Activated CD4-positive, alpha-beta T cell treated with anti-CD3 and anti-CD28 coated beads for 1 hour (primary cell): ENCODE results near the gene CHURC1.

Source experiments
- DNase-seq: peaks from one replicate; pipeline ENCODE4 v3.0.0-alpha.2; 2020

The CHURC1 gene

GRCh38 chr14:64939817-64940190 is 25.5 kb downstream of the CHURC1 start:
- DNase-seq: no peak

- no peak for DNase-seq
These were observed 26.2 kb downstream of the CHURC1 start for GRCh38 chr14:64940336-64940910.

- no peak for DNase-seq
These were observed 28.4 kb downstream of the CHURC1 start, which contains the start of gene GPX2 for GRCh38 chr14:64942531-64943111. Gene GPX2, minus strand, starts transcription at chr14:64942745. Its CDS starts 19 bp downstream, at chr14:64942726.

GRCh38 chr14:64943556-64943955 is 29.3 kb downstream of the CHURC1 start:
- no peak for DNase-seq

DNA sequence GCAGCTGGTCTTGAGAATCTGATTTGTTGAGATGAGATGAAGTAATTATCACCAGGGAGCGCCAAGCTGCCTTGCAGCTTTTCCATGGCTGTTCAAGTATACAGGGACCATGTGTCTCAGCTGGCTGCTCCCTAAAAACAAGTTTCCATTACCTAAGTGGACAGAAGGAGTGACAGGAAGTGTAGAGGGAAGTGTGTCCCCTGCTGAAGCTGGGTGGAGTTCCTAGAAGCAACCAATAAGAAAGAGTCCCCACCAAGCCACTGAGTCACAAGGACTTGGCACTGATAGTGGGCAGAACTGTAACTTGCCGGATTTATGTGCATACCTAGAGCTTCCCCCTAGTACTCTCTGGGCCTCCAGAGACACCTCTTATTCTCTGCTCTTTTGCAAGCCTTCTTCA is 29.8 kb downstream of the CHURC1 start:
- no peak for DNase-seq

DNA sequence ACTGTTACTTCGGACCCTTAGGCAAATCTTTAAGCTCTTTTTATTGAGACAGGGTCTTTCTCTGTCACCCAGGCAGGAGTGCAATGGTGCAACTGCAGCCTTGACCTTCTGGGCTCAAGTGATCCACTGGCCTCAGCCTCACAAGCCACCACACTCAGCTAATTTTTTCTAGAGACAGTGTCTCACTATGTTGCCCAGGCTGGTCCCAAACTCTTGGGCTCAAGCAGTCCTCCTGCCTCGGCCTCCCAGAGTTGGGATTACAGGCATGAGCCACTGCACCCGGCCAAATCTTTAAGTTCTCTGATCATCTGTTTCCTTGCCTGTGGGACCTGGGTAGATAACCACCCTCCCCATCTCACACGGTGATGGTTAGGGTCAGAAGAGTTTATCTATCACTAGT is 30.6 kb downstream of the CHURC1 start:
- no peak for DNase-seq

GRCh38 chr14:64945431-64946178 is 31.4 kb downstream of the CHURC1 start:
- no peak for DNase-seq

DNA sequence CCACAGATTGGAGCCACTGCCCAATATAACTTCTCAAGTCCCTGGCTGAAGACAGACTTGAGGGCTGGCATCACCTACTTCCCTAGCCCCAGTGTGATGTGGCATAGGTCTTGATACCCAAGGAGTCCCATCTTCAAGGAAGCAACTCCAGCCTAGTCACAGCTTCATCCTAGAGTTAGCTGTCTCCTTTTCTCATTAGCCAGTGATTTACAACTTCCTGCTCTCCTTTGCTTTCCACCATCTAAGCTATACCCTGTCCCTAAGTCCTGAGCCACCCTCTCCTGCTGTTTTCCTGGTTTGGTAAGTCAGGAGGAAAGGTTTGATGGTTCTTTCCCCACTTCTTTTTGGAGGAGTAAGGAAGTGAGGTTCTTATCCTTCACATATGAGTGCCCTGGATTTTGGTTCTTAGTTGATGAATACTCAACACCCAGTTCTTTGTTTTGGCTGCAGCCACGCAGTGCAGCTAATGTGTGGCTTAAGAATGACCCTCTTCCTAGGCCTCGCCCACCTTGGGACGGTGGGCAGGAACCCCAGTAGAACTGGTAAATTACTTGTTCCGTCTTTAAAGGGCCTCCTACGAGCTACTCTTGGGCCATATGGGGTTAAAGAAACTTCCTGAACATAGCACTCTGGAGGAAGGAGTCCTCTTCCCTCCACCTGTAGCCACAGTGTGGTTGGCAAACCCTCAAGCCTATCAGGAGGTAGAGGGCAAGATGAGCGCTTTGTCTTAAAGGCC is 32.2 kb downstream of the CHURC1 start:
- no peak for DNase-seq

DNA sequence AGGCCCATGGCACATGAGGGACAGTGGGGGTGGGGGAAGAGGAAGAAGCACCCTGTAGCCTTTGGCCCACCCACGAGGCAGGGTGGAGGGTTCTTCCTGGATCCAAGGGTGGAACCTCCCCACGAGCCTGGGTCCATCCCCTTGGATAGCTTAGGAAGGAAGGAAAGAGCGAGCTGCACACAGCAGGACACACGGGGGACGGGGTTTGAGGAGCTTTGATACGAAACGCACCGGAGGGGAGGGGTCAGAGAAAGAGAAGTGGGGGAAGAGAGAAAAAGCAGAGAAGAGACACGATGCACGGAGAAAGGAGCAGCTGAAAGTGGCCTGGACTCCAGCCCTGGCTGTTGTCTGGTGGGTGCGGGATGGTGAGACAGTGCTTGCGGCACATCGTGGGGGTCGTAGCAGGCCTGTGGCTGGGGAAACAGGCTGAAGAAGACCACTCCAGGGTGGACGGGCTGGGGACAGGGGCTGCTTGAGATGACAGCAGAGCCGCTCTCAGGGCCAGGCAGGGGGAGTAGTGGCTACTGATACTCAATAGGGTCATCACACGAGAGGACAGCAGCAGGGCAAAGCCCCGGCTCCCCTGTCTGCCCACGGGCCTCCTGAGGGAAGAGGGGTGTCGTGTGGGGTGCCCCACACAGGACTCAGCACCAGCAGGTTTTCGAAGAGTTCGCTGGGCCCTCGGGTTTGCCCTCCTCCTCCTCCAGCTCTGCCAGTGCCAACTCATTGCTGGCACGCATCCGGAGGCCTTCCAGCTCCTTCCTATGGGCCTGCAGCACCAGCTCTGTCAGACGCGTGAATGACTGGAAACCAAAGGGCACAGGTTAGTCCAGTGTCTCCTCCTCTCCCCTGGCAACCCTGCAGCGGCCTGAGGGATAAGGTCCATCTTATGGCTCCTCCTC is 33.7 kb downstream of the CHURC1 start:
- no peak for DNase-seq

DNA sequence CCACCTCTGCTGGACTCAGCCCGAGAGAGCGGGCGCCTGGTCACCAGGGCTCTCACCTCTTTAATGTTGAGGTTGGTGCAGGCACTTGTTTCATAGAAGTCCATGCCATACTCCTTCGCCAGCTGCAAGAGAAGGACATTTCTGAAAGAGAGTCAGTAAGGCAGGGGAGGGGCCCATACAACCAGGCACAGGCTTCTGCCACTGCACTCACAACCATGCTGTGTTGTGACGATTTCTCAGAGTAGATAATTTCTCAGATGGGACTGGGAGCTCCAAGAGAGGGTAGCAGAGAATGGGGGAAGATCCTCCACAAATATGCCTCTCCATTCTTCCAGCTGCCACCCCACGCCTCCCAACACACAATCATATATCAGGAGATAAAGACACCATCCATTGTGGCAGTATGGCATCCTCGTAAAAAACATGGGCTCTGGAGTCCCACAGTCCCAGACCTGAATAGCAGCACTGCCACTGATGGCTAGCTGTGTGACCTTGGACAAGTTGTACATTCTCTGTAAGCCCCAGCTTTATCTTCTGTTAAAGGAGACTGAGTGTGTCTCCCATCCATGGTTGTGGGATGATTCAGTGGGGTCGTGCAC is 34.5 kb downstream of the CHURC1 start:
- DNase-seq: no peak

- DNase-seq: no peak
These were observed 36.6 kb downstream of the CHURC1 start for GRCh38 chr14:64950889-64951288.

DNA sequence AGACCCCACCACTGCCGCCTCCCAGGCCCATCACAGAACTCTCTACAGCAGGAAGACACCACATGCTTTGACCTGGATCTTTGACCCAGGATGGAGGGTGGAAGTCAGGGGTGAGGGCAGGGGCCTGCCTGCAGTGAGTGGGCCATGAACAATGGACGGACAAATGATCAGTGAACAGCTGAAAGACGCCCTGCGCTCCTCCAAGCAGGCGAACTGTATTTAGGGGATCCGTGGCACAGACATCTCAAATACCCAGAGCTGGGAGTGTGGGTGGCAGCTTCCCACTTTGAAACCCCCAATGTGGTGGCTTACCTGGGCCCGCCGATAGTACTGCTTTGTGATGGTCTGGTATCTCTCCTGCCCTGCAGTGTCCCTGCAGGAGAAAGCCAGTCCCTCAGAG is 37.0 kb downstream of the CHURC1 start:
- DNase-seq: no peak

DNA sequence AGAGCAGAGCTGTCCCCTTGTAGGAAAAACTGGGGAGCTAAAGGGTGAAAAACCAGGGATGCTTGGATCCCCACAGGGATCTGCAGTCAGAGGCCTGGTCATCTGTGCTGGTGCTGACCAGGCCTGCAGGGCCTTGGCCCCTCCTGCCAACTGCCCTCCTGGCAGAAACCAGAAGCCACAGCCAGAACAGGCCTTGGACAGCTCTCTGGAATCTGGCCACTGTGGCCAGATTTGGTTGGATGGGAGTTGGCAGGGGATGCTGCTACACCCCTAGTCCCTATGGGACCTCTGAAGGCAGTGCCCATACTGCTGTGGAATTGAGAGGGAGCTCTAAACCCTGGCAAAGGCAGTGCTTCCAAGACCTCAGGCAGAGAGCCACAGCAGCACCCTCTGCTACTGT is 37.5 kb downstream of the CHURC1 start:
- DNase-seq: no peak

- no peak for DNase-seq
These were observed 38.5 kb downstream of the CHURC1 start for GRCh38 chr14:64952598-64953309.

DNA sequence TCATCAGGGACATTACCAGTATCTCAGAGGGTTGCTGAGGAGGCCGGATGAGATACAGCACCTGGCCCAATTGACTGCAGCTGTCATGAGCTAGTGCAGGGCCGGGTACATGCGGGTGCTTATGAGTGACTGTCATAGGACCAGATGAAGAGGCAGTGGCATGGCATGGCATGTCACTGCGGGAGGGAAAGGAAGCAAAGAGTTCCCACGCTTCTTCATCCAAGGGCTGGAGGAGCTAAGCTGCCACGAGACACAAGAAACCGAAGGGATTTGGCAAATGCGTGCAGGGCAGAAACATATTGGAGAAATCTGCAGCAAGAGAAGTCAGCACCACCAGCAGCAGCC is 39.0 kb downstream of the CHURC1 start:
- no peak for DNase-seq

DNA sequence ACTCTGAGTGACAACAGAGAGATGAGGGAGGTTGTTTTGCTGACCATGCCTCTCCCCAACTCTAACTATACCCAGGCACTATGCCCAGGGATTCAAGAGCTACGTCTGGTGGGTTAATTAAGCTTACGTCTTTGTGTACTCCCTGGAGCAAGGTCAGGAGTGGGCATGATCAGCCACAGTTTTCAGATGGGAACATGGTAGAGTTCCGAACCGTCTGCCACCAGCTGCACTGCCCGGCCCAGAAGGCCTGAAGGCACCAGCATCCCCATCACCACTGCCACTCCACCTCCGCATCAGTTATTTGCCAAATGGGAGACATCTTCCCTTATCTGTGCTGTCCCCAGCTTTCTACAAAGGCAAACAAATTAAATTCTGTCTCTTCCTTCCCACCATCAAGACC is 39.4 kb downstream of the CHURC1 start:
- DNase-seq: no peak

DNA sequence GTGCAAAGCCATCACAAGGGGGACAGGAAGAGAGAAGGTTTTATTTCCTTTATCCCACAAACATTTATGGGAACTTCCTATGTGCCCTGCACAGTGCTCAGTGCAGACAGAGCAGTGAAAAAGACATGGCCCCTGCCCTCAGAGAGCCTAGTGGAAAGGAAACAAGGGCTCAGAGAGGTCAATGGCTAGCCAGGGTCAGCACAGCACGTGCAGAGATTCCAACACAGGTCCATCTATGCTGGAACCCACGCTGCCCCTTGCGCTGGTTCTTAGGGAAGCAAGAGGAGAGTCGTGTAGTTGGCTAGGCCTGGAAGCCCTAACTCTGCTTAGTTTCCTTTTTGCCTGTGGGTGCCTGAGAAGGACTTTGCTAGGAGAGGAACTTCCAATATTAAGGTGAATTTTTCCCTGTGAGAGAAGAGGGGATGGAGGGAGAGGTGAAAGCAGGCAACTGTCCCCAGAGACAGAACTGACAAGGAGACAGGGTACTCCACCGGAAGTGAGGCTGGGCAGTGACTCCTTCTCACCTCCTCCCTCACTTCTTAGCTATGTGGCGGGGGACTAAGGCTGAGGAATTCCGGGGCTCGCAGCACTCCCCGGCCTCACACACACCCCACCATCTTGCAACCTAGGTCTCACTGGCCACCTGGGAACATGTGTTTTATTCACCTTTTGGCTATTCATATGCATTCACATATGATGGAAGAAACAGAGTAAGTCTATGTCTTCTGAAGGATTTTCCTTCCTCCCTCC is 40.4 kb downstream of the CHURC1 start:
- no peak for DNase-seq

- DNase-seq: no peak
These were observed 41.0 kb downstream of the CHURC1 start for GRCh38 chr14:64955297-64955696.

- no peak for DNase-seq
These were observed 42.6 kb downstream of the CHURC1 start for GRCh38 chr14:64956697-64957406.

- DNase-seq: no peak
These were observed 43.9 kb downstream of the CHURC1 start for GRCh38 chr14:64958201-64958600.
